ENCODE results near the gene FAM120A.
"Not testable (repeated sequence)": the region's sequence is repeated elsewhere in the genome, so short reads cannot be mapped to it uniquely, and the experiment has no call there.

The FAM120A gene

GRCh38 chr9:93450945-93451815 is at the start of gene FAM120A:
FAM120A (plus strand) TSS chr9:93451685; CDS start chr9:93451916, 231 bp downstream.
- DNase-seq = peak; percentile 76
- ATAC-seq = peak; percentile 79

DNA sequence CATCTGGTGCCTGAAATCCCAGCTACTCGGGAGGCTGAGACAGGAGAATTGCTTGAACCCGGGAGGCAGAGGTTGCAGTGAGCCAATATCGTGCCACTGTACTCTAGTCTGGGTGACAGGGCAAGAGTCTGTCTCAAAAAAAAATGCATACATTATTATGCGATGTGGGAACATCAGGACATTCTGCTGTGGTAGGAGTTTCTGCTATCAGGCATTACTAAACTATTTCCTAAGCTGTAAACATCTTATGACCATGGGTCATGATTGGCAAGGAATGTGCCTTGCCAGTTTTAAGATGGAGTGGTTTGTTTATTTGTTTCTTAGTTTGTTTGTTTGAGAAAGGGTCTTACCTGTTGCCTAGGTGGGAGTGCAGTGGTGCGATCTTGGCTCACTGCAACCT is 45.1 kb upstream of the FAM120A start:
- DNase-seq (no peak), ATAC-seq (no peak)

GRCh38 chr9:93413530-93413929 is 38.0 kb upstream of the FAM120A start:
- DNase-seq = no peak
- no peak for ATAC-seq

GRCh38 chr9:93415176-93415690 is 36.3 kb upstream of the FAM120A start:
- DNase-seq (no peak), ATAC-seq (no peak)

DNA sequence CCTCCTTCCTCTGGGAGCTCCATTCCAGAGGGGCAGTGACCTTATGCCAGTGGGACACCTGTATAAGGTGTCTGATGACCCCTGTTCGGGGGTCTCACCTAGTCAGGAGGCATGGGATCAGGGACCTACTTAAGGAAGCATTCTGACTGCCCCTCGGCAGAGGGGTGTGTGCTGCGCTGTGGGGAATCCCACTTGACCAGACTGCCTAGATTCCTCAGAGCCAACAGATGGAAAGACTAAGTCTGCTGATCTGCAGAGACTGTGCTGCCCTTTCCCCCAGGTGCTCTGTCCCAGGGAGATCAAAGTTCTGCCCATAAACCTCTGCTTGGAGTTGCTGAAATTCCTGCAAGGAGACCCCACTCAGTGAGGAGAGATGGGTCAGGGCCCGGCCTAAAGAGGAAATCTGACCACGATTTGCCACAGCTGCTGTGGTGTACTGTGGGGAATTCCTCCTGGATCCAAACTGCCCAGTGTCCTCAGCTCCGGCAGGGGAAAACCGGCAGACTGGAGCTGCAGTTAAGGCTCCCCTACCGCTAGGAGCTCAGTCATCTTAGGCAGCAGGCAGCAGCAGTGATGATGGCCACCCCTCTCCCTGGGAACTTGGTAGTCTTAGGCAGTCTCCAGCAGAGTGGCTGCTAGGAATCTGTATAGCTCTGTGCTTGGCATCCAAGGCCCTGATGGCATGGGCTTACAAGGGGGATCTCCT is 34.8 kb upstream of the FAM120A start:
- ATAC-seq (no peak), DNase-seq (no peak)

DNA sequence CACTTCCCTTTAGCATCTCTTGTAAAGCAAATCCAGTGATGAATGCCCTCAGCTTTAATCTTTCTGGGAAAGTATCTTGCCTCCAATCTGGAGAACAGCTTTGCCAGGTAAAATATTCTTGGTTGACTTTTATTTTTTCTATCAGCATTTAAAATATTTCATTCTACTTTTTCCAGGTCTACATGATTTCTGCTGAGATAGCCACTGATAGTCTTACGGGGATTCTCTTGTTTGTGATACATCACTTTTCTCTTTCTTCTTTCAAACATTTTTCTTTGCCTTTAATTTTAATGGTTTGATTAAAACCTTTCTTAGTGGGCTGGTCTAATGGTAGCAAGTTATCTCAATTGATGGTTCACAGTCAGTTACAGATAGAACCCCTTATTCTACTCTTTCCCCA is 33.9 kb upstream of the FAM120A start:
- DNase-seq (no peak), ATAC-seq (no peak)

DNA sequence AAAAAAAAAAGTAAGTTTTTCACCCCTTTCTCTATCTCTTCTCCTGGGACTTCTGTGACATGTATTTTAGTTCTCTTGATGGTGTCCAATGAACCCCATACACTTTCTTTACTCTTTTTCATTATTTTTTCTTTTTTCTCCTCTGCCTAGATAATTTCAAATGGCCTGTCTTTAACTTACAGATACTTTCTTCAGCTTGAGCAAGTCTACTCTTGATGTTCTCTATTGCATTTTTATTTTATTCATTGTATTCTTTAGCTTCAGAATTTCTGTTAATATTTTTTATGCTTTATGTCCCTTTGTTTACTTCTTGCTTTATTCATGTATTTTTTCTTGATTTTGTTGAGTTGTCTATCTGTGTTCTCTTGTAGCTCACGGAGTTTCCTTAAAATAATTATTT is 32.5 kb upstream of the FAM120A start:
- ATAC-seq (no peak), DNase-seq (no peak)

- no peak for ATAC-seq
- no peak for DNase-seq
These were observed 28.4 kb upstream of the FAM120A start for GRCh38 chr9:93422977-93423616.

DNA sequence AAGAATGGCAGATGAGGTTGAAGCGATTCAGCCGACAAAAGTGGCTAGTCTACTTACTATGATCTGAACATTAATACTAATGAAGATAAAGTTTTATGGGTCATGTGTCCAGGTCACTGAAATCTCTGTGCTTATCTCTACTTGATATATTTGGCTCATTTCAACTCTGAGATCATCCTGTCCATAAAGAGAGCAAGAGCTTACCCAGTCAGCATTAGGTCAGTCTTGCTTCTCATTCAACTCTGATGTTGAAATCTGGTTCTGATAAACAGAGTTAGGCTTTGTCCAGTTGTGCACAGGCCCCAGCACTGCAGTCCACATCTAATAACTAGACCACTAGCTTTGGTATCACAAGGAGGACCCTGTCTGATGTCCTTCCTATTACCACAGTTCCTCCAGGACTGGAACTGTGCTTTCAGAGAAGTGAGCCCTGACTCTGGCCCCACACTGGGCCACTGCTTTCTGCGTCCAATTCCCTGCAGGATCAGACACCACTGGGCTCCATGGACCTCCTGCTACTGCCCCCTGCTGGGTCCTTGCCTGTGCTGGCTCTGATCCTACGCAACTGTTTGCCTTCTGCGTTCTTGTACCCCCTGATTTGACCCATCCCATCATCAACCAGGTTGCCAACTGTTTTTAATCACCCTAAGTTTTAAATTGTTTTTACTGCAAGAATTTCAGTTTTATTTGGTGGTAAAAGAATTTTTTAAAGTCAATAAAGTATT is 23.7 kb upstream of the FAM120A start:
- DNase-seq (peak; percentile 18), ATAC-seq (no peak)

GRCh38 chr9:93431539-93432105 is 19.9 kb upstream of the FAM120A start:
- no peak for DNase-seq

DNA sequence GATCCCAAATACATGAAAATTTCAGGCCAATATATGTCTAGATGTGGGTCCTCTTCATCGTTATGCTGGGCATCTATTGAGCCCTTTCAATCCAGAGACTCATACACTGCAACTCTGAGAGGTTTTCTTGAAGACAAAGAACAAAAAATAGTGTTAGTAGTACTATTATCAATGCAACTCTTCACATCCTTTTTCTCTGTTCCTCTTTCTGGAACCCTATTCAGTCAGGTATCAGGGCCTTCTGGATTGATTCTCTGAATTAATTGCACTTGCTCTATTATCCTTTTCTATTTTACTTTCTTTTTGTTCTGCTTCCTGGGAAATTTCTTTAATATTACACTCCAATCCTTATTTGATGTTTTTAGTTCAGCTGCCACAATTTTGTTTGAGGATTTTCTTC is 18.5 kb upstream of the FAM120A start:
- no peak for ATAC-seq

More at GRCh38 chr9:93431539-93432105, 19.9 kb upstream of the FAM120A start:
- ATAC-seq = no peak

DNA sequence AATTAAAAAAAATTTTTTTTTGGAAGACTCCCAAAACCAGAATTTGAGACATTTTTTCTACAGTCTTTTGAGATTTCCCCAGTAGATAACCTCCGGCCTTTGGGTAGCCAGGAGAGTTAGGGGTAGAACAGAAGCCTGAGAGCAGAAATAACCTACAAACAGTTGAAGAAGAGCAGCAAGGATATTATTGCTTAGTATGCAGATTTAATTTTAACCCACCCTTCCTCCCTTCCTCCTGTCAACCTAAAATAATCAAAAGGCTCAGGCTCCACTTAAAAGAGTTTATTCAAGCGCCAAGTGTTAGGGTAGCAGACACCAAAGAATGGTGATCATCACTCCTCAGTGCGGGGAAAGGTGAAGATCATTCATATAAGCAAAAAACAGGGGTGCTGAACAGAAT is 17.4 kb upstream of the FAM120A start:
- ATAC-seq (no peak), DNase-seq (no peak)

More for the DNA sequence above, 18.5 kb upstream of the FAM120A start:
- DNase-seq = no peak

DNA sequence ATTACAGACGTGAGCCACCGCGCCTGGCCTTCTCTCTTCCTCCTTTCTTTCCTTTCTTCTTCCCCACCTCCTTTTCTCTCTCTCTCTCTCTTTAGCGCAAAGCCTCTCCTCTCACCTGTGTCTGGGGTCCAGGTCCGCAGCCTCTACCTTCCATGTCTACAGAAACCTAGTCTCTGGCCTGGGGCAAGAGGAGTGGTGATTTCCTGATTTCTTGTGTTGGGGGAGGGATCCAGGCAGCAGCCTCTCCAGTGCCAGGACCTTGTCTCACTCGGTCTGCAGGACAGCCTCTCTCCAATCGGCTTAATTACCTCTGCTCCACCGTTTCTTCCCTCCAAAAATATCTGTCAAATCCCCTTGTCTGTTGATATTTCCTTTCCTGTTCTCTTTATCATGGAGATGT is 16.1 kb upstream of the FAM120A start:
- ATAC-seq (no peak), DNase-seq (no peak)

GRCh38 chr9:93436218-93436617 is 15.3 kb upstream of the FAM120A start:
- ATAC-seq (no peak), DNase-seq (no peak)

GRCh38 chr9:93436655-93437407 is 14.7 kb upstream of the FAM120A start:
- DNase-seq (no peak), ATAC-seq (no peak)

DNA sequence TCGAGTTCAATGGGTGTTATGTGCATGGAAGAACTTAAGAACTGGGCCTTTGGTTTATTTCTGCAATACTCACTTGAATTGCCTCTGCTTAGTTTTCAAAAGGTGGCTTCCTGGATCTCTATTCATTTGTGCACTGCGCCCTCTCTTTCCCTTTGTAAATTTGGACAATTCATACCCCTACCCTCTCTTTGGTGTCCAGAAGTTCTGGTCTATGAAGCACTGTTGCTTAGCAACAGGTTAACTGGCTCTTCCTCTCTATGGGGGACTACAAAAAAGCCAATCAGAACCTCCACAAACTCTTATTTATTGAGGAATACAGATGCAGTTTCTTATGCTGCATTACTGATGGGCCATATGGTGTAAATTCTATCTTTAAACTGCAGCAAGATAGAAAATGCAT is 13.5 kb upstream of the FAM120A start:
- ATAC-seq = no peak
- DNase-seq = no peak

- not testable (repeated sequence) for ATAC-seq, DNase-seq
These were observed 12.2 kb upstream of the FAM120A start for GRCh38 chr9:93439301-93439700.

DNA sequence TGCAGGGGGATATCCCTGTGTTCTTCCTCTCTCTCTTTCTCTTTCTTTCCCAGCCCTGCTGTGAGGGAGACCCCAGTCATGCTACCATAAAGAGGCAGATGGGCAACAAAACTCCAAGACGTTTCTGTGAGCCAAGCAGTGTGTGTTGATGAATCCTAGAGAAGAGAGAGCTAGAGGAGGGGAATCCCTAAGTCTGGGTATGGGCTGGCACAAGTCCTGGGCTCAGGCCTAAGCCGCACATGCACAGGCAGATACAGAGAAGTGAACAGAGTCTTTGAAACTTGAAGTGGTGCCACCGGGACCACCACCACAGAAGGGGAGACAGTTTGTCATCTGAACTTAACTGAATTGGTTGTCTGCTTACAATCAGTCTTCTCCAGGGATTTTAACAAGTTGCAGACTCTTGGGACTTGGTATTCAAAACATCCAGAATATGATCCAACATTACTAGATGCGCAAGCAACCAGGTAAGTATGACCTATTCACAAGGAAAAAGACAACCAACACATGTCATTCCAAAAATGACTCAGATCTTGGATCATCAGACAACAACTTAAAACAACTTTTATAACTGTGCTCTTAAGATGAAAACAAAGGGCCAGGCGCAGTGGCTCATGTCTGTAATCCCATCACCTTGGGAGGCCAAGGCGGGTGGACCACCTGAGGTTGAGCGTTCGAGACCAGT is 10.4 kb upstream of the FAM120A start:
- no peak for DNase-seq
- no peak for ATAC-seq

GRCh38 chr9:93446073-93446472 is 5.4 kb upstream of the FAM120A start:
- DNase-seq (no peak), ATAC-seq (no peak)

- no peak for ATAC-seq
- DNase-seq = no peak
These were observed 3.8 kb upstream of the FAM120A start for GRCh38 chr9:93447655-93448054.

All from stimulated activated naive CD8-positive, alpha-beta T cell treated with anti-CD3 and anti-CD28 coated beads, Interleukin-15, Interleukin-2, amounts not matched to agents 100 U/mL and 50 U/mL, for 24 hours (primary cell).